HEK293 (cell line): ENCODE data around the gene IGF2BP2.

Source experiments
- ZNF311 ChIP-seq: fragments of 450-650 bp; formaldehyde crosslinking; IDR thresholded peaks from 2 replicates; pipeline ENCODE4 v1.5.1; 2017; ENCODE audit warnings: missing biosample characterization, missing genetic modification characterization, borderline replicate concordance
- ZNF561 ChIP-seq: fragments of 450-650 bp; IDR thresholded peaks from 2 replicates; pipeline ENCODE4 v1.5.1; 2018; ENCODE audit warnings: missing biosample characterization, missing genetic modification characterization, borderline replicate concordance
- ZXDB ChIP-seq: fragments of 450-650 bp; formaldehyde crosslinking; IDR thresholded peaks from 2 replicates; pipeline ENCODE4 v1.5.1; 2016; ENCODE audit warnings: missing biosample characterization, missing genetic modification characterization
- TF ChIP-seq, protein P1 (sequence below): fragments of 450-650 bp; formaldehyde crosslinking; IDR thresholded peaks from 2 replicates; pipeline ENCODE4 v1.5.1; 2016; ENCODE audit warnings: missing biosample characterization, missing genetic modification characterization
- TF ChIP-seq, protein P2 (sequence below): fragments of 450-650 bp; formaldehyde crosslinking; IDR thresholded peaks from 2 replicates; pipeline ENCODE4 v1.5.1; 2016; ENCODE audit warnings: missing biosample characterization, missing genetic modification characterization, borderline replicate concordance

DNA sequence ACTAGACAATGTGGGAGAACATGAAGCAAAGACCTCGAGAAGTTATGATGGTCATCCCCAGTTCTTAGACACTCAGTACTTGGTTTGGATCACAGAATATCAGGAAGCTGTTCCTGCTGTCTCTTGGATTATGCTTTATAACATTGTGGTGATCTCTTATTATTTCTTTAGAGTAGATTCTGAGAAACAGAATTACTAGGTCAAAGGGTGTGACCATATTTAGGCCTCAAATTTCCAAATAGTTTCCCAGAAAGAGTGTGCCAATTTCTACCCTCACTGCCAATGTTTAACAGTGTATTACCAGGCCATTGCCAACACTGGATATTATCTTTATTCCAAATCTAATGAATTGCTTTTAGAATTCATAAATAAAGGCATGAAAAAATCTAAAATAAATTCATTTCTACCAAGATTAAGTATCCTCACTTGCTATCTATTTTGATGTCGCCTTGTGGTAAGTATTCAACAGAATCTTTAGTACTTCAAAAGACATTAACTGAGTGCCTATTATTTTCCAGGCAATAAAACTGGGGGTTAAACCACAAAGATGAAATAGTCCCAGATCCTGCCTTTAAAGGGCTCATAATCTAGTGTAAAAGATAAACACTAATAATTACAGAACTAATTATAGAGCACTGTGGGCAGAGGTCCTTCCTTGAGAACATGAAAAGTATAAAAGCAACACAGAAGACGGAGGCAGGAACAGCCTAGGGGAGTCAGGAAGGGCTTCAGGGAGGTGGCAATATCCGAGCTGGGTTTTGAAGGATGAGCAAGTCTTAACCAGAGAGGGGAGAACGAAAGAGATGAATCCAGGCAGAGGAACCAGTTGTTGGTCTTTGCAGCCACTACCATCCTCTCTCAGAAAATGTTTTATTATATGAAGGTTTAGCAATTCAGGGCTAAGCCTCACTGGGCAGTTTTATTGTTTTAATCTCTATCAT, 86.8 kb downstream of the IGF2BP2 start:
- no peak for TF ChIP-seq ZXDB (tag by site-specific recombination)
- no peak for TF ChIP-seq ZNF311 (tag by site-specific recombination)
- TF ChIP-seq ZNF561 (tag by site-specific recombination): no peak
- TF ChIP-seq, protein P1, sequence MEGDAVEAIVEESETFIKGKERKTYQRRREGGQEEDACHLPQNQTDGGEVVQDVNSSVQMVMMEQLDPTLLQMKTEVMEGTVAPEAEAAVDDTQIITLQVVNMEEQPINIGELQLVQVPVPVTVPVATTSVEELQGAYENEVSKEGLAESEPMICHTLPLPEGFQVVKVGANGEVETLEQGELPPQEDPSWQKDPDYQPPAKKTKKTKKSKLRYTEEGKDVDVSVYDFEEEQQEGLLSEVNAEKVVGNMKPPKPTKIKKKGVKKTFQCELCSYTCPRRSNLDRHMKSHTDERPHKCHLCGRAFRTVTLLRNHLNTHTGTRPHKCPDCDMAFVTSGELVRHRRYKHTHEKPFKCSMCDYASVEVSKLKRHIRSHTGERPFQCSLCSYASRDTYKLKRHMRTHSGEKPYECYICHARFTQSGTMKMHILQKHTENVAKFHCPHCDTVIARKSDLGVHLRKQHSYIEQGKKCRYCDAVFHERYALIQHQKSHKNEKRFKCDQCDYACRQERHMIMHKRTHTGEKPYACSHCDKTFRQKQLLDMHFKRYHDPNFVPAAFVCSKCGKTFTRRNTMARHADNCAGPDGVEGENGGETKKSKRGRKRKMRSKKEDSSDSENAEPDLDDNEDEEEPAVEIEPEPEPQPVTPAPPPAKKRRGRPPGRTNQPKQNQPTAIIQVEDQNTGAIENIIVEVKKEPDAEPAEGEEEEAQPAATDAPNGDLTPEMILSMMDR (tag by site-specific recombination): no peak
- TF ChIP-seq, protein P2, sequence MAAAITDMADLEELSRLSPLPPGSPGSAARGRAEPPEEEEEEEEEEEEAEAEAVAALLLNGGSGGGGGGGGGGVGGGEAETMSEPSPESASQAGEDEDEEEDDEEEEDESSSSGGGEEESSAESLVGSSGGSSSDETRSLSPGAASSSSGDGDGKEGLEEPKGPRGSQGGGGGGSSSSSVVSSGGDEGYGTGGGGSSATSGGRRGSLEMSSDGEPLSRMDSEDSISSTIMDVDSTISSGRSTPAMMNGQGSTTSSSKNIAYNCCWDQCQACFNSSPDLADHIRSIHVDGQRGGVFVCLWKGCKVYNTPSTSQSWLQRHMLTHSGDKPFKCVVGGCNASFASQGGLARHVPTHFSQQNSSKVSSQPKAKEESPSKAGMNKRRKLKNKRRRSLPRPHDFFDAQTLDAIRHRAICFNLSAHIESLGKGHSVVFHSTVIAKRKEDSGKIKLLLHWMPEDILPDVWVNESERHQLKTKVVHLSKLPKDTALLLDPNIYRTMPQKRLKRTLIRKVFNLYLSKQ (tag by site-specific recombination): no peak
